Activated T-cell treated with anti-CD3 and anti-CD28 coated beads for 1 hour (primary cell): Measurements from ENCODE around the gene MMP23B.
A peak's percentile ranks its signal among the peaks of the same experiment; 100 is the strongest.
"Not testable (repeated sequence)": the region's sequence is repeated elsewhere in the genome, so short reads cannot be mapped to it uniquely, and the experiment has no call there.

Experiments
- DNase-seq: peaks from one replicate; pipeline ENCODE4 v3.0.0-alpha.2; 2020; ENCODE audit warnings: low read depth

MMP23B gene

DNA sequence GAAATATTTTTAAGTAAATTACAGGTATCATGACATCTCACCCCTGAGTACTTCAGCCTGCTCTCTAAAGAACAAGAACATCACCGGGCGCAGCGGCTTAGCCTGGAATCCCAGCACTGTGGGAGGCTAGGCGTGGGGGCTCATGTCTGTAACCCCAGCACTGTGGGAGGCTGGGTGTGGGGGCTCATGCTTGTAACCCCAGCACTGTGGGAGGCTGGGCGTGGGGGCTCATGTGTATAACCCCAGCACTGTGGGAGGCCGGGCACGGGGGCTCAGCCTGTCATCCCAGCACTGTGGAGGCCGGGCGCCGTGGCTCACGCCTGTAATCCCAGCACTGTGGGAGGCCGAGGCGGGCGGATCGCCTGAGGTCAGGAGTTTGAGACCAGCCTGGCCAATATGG, 34.6 kb downstream of the MMP23B start:
- no peak for DNase-seq

DNA sequence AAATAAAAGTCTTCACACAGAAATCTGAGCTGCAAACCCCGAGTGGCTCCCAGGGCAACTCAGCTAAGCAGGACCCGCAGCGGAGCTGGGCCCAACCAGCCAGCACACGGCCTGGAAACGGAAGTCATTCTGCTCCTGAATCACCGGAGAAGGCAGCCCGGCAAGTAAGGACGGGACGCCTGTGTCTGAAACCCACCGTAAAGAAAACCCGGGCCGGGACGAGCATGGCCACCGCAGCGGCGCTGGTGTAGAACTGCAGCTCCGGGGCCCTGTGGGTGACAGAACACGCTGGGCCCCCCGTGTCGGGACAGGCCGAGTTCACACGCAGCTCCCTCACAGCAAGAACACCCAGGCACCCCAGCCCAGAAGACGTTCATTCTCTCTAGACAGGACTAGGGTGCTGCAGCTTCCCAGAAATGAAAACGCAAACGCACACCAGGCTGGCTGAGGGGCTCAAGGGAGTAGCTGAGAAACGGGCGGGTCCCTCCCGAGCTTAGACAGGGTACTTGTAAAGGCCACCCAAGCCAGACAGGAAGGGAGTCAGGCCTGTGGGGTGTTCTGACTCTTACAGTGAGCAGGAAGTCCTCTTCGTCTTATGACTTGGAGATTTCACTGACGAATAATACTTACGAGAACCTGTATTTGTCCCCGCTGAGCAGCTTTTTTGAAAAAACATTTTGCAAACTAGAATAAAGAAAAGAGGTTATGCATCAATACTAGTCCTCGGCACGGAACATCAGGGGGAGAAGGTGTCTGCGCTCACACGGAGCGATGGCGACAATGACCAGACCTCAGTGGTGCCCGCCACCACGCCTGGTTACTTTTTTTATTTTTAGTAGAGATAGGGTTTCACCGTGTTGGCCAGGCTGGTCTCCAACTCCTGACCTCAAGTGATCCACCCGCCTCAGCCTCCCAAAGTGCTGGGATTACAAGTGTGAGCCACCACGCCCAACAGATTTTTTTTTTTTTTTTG, 37.8 kb downstream of the MMP23B start:
- no peak for DNase-seq

DNA sequence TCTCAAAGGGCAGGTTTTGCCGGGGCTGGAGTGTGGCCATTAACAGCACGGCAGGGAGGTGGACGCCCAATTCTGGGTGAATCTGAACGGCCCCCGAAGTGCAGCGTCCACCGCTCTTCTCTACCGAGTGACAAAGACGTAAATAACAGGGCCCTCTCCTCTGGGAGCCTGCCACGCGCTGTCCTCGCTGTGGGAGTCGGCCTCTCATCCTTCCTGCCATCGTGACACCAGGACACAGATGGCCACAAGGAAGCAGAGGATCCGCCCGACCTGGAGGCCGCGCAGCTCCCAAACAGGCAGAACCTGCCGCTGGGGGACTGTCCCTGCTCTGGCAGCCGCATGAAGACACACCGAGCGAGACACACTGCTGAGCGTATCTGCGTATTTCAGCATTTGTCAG, 38.9 kb downstream of the MMP23B start:
- no peak for DNase-seq

DNA sequence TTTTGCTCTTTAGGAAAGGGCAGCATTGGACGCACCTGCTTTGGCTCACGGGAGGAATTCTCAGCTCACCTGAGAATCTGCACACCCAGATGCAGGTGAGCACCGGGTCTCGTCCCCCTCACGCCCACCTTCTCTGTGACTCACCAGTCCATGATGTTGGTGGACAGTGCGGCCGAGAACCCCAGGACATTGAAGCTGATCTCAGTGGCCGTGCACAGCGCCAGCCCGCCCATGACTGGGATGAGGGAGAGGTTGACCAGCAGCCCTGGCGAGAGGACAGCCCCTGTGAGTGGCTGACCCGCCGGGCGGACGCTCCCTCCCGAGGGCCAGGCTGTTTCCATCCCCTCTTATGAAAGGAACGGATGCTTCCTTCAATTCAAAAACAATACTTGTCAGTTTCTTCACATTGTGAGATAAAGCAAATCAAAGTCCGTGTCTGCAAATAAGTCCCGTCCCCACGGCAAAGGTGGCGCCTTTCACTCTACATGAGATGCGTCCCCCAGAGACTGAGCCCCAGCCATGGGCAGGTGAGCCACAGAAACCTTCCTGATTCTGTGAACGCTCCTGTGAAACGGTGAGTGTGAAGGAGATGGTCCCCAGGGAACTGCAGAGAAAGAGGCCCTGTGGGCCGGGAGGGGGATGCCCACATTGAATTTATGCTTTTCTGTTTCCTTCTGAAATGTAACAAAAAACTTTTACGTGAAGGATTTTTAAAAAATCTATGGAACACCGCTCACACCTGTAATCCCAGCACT, 39.6 kb downstream of the MMP23B start:
- no peak for DNase-seq

DNA sequence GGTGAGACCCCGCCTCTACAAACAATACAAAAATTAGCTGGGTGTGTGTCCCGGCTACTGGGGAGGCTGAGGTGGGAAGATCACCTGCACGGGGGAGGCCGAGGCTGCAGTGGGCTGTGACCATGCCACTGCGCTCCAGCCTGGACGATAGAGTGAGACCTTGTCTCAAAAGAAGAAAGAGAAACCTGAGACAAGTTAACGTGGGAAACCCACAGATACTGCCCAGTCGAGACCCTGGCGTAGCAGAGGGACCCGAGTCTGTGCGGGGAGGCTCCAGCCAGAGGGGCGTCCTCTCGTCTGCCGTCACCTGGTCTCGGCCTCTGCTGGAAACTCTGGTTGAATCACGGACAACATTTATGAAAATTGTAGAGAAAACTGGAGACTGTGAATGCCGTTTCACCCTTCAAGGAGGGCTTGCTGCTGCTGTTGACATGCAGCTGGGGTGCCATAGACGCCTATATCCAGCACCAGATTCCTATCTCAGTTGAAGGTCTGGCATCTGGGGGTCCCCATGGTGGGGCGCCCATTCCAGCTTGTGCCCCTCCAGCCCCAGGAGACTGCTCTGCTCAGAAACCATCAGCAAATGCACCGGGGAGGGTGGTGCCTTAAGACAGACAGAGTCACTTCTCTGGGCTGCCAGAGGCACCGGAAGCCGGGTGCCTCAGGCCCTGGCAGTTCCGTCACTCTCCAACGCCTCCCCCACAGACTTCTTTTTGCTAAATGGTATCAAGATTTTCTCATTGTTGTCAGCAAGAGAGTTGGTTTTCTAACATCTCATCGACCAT, 40.4 kb downstream of the MMP23B start:
- DNase-seq = no peak

DNA sequence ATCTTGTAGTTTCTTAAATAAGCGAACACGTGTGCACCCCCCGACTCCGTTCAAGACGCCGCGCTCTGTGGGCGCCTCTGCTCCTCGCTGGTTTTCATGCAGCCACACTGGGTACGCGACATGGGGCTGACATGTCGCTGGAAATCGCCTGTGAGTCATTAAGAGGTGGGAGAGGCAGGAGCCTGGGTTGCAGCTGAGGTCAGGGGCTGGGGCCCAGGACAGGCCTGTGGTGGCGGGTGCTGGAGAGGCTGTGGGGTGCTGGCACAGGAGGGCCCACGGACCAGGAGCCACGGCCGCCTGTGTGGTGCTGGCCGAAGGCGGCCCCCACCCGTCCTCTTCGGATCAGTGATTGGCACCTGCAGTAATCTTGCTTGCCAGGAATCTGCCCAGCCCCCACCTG, 42.8 kb downstream of the MMP23B start:
- not testable (repeated sequence) for DNase-seq

DNA sequence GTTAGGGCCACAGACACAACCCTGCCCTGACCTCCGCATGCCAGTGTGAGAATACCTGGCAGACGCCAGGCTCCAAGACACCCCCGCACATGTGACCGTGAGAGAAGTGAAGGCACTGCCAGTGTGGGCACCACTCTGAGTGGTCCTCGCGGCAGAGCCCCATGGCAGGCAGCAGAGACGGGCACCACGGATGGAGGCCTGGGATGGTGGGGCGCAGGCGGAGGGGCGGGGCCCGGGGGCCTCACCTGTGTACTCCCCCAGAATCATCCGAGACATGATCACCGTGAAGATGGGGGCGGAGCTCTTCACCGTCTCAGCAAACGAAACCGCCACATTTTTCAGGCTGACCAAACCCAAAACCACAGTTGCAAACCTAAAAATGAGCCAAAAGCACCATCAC, 43.2 kb downstream of the MMP23B start:
- not testable (repeated sequence) for DNase-seq

DNA sequence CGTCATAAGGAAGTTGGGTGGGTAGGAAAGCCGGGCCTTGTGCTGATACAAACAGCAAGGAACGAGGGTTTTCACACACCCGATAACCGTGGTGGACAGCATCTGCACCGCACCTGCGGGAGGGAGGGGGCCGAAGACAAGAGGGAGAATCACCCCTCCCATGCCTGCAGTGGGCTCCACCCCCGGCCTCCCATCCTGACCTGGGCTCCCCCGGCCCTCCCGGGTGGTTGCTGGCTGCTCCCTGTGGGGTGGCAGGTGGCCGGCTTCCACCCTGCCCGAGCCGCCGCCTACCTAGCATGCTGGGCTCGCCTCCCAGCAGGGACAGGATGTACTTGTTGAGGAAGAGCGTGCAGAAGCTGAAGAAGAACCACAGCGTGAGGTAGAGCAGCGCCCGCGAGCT, 44.1 kb downstream of the MMP23B start:
- not testable (repeated sequence) for DNase-seq

DNA sequence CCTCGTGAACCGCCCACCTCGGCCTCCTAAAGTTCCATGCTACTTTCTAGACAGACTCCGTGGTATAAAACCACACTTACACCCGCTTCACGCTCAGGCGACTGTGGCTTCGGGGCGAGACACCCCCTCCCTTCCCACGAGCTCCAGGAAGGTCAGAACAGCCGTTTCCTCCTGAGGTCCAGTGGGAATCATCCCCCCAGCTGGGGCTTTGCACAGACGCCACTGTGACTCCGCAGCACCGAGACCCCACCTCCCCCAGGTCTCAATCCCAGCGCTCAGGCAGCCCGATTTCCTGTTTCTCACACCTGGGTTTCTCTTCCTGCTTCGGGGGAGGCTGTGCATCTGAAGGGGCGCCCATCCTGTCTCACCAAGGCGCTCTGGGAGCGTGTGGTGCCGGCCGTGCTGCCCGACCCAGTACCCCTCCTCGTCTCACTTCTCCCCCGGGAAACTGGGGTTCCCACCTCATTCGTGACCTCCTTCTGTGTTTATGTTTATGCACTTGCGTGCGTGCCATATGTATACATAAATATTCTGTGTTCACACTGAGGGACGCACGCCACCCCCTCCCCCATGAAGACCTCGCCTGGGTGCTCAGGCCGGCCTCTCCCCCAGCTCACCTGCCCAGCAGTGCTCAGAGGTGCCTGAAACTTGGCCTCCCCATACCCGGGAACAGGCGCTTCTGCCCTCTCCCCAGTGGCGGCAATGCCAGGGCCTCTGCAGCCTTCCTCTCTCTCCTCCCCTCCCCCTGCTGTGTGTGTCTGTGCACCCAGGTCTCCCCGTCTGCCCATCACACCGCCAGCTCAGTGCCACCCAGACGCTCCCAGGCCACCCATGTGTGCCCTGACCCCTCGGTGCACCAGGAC, 46.0 kb downstream of the MMP23B start:
- peak; percentile 34 for DNase-seq

DNA sequence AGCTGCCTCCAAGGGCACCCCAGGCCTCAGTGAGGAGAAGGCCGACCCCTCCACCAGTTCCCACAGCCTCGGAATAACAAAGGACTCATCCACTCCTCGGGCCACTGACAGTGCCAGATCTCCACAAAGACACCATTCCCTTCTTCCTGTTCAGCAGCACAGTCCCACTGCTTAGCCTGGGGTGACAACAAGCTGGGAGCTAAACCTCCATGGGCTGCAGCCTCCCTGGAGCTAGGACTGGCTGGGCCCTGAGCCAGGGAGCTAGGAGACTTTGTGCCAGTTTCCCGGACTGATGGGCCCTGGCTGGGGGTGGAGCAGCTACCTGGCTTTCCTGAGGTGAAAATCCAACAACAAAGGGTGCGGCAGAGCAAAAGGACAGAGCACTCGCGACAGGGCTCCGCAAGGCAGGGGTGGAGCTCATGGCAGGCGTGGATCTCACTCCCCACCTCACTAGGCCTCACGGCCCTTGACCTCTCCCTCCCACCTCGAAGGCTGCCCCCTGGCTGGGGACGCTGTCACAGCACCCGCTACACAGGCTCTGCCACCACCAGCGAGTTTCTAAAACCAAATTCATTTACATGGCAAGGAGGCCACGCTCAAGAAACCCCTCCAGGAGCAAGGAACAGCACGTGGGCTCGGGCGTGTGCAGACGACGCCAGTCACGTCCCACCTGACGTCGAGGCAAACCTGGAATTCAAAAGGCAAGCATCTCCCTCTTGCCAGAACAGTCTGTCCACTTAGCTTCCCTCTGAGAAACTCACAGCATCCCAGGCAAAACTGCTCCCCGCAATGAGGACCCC, 46.8 kb downstream of the MMP23B start:
- DNase-seq = peak; percentile 37

DNA sequence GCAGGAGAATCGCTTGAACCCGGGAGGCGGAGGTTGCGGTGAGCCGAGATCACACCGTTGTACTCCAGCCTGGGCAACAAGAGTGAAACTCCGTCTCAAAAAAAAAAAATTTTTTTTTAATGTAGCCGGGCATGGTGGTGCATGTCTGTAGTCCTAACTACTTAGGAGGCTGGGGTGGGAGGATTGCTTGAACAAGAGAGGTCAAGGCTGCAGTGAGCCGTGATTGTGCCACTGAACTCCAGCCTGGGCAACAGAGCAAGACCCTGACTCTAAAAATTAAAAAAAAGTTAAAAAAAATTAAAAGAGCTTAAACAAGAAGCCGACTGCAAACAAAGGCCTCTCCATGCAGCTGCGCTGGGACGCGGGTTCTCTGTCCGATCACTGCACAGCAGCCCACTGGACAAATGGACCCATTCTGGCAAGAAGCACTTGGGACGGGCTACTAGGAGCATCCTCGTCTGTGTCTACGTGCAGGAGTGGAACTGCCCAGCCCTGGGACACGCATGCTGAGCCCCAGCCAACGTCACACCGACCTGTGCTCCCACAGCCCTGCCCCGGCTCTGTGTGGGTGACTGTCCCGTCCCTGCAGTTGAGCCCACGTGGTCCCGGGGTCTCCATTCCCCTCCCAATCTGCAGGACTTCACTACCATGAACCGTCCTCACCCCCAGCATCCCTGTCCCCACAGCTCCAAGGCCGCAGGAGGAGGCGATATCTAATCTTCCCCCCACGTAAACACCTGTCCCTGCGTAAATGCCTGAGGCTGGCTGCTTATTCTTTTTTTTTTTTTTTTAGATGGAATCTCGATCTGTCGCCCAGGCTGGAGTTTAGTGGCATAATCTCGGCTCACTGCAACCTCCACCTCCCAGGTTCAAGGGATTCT, 48.3 kb downstream of the MMP23B start:
- DNase-seq = no peak

DNA sequence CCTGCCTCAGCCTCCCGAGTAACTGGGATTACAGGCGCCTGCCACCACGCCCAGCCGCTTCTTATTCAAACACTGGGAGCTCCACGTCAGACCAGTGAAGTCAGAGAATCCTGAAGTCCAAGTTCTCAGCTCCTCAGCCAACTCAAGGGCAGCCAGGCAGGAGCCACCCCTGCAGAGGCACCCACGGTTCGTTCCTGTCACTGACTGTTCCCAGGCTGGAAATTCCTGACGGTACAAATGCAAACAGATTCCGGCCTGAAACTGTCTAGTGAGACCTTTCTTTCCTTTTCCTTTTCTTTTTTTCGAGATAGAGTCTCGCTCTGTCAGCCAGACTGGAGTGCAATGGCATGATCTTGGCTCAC, 48.9 kb downstream of the MMP23B start:
- no peak for DNase-seq

DNA sequence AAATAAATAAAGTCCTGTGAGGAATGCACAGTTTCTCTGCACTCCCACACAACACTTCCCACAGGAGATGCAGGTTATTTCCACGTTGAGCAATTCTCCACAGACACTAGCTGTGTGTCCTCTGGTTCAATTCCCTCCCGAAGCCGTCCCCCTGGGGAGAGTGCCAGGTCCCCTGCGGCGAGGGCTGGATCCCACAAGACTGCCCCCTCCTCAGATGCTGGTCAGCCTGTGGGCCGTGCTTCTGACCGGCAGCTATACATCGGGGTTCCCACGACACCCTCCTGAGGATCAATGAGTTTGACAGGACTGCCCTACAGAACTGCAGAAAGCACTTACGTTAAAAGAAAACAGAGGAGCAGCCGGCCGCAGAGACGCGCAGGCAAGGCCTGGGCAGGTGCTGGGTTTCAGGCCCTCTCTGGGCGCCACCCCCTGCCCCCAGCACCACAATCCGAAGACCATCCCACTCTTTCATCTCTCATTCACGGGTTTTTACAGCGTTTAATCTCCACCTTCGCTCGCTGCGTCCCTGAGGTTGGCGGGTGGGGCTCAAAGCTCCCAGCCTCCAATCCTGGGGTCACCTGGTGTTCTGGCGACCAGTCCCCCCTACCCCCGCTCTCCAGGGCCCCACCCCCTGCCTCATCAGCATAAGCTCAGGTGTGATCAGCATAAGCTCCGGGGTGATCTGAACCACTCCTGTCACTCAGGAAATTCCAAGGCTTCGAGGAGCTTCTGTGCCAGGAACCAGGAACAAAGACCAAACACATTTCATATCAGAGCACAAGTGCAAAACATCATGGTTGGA, 51.3 kb downstream of the MMP23B start:
- DNase-seq = no peak
